Measurements from ENCODE around the gene MYLIP.
A peak's percentile ranks its signal among the peaks of the same experiment; 100 is the strongest.

MYLIP gene

DNA sequence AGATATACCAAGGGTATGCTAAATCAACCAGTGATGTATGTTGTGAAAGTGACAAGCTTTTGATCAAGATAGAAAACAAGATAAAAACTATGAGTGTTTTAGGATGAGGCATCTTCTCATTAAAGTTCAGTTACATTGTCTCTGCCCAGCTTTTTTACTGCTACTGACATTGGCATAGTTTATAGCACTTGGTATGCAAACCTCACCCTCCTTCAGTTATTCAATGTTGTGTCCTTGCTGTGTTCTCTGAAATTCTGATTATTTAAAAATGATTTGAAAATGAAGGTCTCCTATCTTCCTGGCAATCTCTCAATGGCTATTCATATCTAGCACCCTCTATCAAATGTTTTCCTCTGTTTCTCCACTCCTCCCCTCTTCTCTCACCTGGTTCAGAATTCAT, 6.7 kb upstream of the MYLIP start:
- TF ChIP-seq, protein P1, sequence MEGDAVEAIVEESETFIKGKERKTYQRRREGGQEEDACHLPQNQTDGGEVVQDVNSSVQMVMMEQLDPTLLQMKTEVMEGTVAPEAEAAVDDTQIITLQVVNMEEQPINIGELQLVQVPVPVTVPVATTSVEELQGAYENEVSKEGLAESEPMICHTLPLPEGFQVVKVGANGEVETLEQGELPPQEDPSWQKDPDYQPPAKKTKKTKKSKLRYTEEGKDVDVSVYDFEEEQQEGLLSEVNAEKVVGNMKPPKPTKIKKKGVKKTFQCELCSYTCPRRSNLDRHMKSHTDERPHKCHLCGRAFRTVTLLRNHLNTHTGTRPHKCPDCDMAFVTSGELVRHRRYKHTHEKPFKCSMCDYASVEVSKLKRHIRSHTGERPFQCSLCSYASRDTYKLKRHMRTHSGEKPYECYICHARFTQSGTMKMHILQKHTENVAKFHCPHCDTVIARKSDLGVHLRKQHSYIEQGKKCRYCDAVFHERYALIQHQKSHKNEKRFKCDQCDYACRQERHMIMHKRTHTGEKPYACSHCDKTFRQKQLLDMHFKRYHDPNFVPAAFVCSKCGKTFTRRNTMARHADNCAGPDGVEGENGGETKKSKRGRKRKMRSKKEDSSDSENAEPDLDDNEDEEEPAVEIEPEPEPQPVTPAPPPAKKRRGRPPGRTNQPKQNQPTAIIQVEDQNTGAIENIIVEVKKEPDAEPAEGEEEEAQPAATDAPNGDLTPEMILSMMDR (IDR thresholded peaks at IDR 0.05; ENCODE audit: borderline replicate concordance, insufficient read depth, low read depth, low read length) = no peak
- H3K4me3 ChIP-seq (ENCODE audit: low read depth, low read length) = no peak overlapping the region

DNA sequence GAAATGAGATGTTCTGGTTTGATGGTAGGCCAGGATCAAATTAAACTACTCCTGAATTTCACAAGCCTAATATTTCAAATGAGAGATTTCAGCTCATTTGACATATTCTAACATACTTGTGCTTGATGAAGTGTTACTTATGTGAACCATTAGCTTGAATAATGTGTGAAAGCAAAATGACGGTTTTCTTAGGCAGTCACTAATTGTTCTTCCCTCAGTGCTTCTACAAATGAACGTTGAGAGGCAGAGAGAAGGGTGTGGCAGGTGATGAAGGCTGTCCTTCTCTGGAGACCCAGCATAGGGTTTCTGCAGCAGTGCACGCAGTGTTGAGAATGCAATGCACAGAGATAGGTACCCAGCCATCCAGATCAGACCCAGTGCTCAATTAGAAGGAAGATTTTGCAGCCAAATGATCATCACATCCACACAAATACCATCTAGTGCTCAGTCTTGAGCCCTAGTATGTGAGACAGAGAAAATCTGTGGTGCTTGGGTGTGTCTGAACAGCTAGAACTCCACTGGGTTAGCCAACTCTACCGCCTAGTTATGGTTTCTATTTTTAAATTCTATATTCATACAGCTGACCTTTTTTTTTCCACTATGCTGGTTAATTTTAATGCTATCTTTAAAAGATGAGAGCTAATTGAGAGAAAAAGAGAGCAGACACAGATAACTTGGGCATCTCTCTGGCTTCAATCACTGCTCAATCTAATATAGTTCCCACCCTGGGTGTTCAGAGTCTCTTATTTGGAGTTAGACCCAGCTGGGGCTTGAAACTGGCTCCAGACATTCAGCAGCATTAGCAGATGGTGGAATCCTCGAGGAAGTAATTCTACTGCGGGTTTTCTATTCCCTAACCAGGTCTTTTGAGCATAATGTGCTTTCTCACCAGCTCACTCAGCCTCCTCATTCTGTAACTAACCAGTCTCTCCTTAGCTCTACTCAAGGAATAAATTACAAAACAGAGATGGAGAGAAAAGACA, 4.4 kb upstream of the MYLIP start:
- no peak overlapping the region for H3K4me3 ChIP-seq (ENCODE audit: low read depth, low read length)
- TF ChIP-seq, protein P1 (IDR thresholded peaks at IDR 0.05; ENCODE audit: borderline replicate concordance, insufficient read depth, low read depth, low read length) = no peak

DNA sequence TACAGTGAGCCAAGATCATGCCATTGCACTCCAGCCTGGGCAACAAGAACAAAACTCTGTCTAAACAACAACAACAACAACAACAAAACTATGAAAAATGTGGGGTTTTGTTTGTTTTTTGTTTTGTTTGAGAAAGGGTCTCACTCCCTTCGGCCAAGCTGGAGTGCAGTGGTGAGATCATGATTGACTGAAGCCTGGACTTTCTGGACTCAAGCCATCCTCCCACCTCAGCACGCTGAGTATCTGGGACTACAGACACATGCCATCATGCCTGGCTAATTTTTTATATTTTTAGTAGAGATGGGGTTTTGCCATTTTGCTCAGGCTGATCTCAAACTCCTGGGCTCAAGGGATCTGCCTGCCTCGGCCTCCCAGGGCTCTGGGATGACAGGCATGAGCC, 2.8 kb upstream of the MYLIP start:
- TF ChIP-seq, protein P1 (IDR thresholded peaks at IDR 0.05; ENCODE audit: borderline replicate concordance, insufficient read depth, low read depth, low read length) = no peak
- no peak overlapping the region for H3K4me3 ChIP-seq (ENCODE audit: low read depth, low read length)

GRCh38 chr6:16126861-16127260, 2.0 kb upstream of the MYLIP start:
- H3K4me3 ChIP-seq (ENCODE audit: low read depth, low read length) = no peak overlapping the region
- TF ChIP-seq, protein P1 (IDR thresholded peaks at IDR 0.05; ENCODE audit: borderline replicate concordance, insufficient read depth, low read depth, low read length) = no peak

DNA sequence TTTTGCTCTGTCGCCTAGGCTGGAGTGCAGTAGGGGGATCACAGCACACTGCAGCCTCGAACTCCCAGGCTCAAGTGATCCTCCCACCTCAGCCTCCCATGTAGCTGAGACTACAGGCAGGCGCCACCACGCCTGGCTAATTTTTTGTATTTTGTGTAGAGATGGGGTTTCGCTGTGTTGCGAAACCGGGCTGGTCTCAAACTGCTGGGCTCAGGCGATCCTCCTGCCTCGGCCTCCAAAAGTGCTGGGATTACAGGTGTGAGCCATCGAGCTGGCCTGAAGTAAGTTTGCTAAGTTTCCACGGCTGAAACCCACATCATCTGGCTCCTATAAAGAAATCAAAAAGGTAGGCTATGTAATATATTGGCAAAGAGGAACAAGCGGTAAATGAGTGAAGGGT, 1.4 kb upstream of the MYLIP start:
- TF ChIP-seq, protein P1 (IDR thresholded peaks at IDR 0.05; ENCODE audit: borderline replicate concordance, insufficient read depth, low read depth, low read length) = no peak
- no peak overlapping the region for H3K4me3 ChIP-seq (ENCODE audit: low read depth, low read length)

DNA sequence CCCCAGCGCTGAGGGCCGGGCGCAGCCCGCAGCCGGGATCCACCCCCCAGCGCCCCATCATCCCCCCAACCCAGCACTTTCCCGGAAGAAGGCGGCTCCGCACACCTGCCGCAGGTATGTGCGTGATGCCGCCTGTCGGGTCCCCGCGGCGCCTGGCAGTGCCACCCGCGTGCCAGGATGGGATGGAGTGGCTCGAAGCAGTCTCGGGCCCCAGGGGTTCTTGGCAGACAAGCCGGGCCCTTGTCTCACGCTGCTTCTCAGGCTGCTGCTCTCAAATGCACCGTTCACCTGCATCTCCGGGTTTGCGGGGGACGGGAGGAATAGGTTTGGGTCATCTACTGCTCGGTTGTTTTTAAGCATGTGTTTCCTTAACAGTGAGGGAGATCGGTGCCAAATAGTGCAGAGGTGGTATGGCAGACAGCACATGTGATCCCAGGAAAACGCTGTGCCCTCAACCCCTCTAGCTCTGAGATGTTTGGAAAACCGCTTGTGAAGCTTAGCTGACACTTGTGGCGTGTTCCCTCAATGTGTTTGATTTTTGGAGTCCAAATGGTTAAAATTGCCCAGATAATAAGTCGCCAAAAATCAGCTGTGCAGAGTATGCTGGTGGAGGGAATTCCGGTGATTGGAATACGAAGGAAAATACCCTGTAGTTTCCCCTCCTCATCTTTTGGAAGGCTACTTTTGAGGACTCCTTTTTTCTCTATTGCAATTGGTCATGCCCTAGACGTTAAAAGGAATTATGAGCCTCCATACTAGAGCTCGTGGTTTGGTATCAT, 926 bp downstream of the MYLIP start:
- H3K4me3 ChIP-seq (ENCODE audit: low read depth, low read length) = peak overlapping the region; percentile 89
- TF ChIP-seq, protein P1 (IDR thresholded peaks at IDR 0.05; ENCODE audit: borderline replicate concordance, insufficient read depth, low read depth, low read length) = no peak
